HepG2 (cell line): ENCODE results near the gene ATP6V1C2. TPM values are rescaled to one million over a fixed set of nuclear protein-coding genes. Genes with fewer than 3 reads are reported as not detected.

ENCODE experiments used
- ATF1 ChIP-seq: IDR thresholded peaks from 2 replicates; pipeline ENCODE4 v1.6.1; 2016; ENCODE audit warnings: mild to moderate bottlenecking, control low read depth
- BCL3 ChIP-seq: sonication (generic); formaldehyde crosslinking; IDR thresholded peaks from 2 replicates; pipeline ENCODE4 v1.5.1; 2020; ENCODE audit warnings: mild to moderate bottlenecking, missing genetic modification reagents, moderate library complexity
- CBX1 ChIP-seq: IDR thresholded peaks from one replicate; pipeline ENCODE4 v1.6.1; 2016; ENCODE audit warnings: antibody characterized with exemption, low read depth
- CREB1 ChIP-seq, 2 experiments: fragments of 450-650 bp in 1 of 2; IDR thresholded peaks; 2 replicates each; pipeline ENCODE4 v1.6.1; 2016 to 2017; ENCODE audit warnings: control low read depth in 1 of 2, mild to moderate bottlenecking in 1 of 2, missing compliant biosample characterization in 1 of 2, missing genetic modification characterization in 1 of 2
- CREBL2 ChIP-seq: sonication (generic); formaldehyde crosslinking; IDR thresholded peaks from 2 replicates; pipeline ENCODE4 v1.8.1; 2023; ENCODE audit warnings: missing genetic modification reagents, mild to moderate bottlenecking, borderline replicate concordance
- CTCF ChIP-seq: sonication (generic); formaldehyde crosslinking; IDR thresholded peaks from 2 replicates; pipeline ENCODE4 v1.5.0; 2020; ENCODE audit warnings: mild to moderate bottlenecking, missing genetic modification reagents, moderate library complexity
- ELF4 ChIP-seq: sonication (generic); formaldehyde crosslinking; IDR thresholded peaks from 2 replicates; pipeline ENCODE4 v1.5.0; 2020; ENCODE audit warnings: missing genetic modification reagents, mild to moderate bottlenecking, moderate library complexity, borderline replicate concordance
- NR2C2 ChIP-seq: sonication (generic); formaldehyde crosslinking; IDR thresholded peaks from 2 replicates; pipeline ENCODE4 v1.4.0; 2020; ENCODE audit warnings: missing genetic modification reagents, mild to moderate bottlenecking, moderate library complexity, borderline replicate concordance
- PAWR ChIP-seq: sonication (generic); formaldehyde crosslinking; IDR thresholded peaks from 2 replicates; pipeline ENCODE4 v1.4.0; 2020; ENCODE audit warnings: missing genetic modification reagents, mild to moderate bottlenecking, borderline replicate concordance
- PAXIP1 ChIP-seq: sonication (generic); formaldehyde crosslinking; conservative IDR thresholded peaks from 2 replicates; pipeline ENCODE4 v1.4.0; 2020; ENCODE audit warnings: mild to moderate bottlenecking, missing genetic modification reagents, moderate library complexity
- USF2 ChIP-seq, 2 experiments: sonication (generic) in 1 of 2; formaldehyde crosslinking in 1 of 2; IDR thresholded peaks; 2 replicates each; pipeline versions ENCODE4 v1.5.1 to v1.6.1; 2011 to 2020; ENCODE audit warnings: borderline replicate concordance in 1 of 2, low read depth in 1 of 2, low read length in 1 of 2, mild to moderate bottlenecking in 1 of 2, missing genetic modification reagents in 1 of 2, moderate library complexity in 1 of 2
- ZFP82 ChIP-seq: sonication (generic); formaldehyde crosslinking; IDR thresholded peaks from 2 replicates; pipeline ENCODE4 v1.5.1; 2020; ENCODE audit warnings: mild to moderate bottlenecking, missing genetic modification reagents, borderline replicate concordance
- ZGPAT ChIP-seq: IDR thresholded peaks from 2 replicates; pipeline ENCODE4 v1.6.1; 2016; ENCODE audit warnings: mild to moderate bottlenecking
- ZMAT3 ChIP-seq: sonication (generic); formaldehyde crosslinking; conservative IDR thresholded peaks from 2 replicates; pipeline ENCODE4 v1.7.0; 2021; ENCODE audit warnings: missing genetic modification reagents
- ZNF263 ChIP-seq: sonication (generic); formaldehyde crosslinking; IDR thresholded peaks from 2 replicates; pipeline ENCODE4 v1.4.0; 2020; ENCODE audit warnings: missing genetic modification reagents
- ZNF644 ChIP-seq: IDR thresholded peaks from 2 replicates; pipeline ENCODE4 v1.6.1; 2016; ENCODE audit warnings: low read depth
- ZNF768 ChIP-seq: sonication (generic); formaldehyde crosslinking; IDR thresholded peaks from 2 replicates; pipeline ENCODE4 v1.4.0; 2020; ENCODE audit warnings: missing genetic modification reagents
- ZNF891 ChIP-seq: sonication (generic); formaldehyde crosslinking; IDR thresholded peaks from 2 replicates; pipeline ENCODE4 v1.5.0; 2020; ENCODE audit warnings: mild to moderate bottlenecking, missing genetic modification reagents
- polyA plus RNA-seq, 8 experiments: library from polyadenylated mRNA; depleted of rRNA in 3 of 8; stranded (reverse) in 7 of 8; unstranded in 1 of 8; fragments of >200 nt; fragmentation: Illumina TruSeq in 4 of 8; extraction: Trizol in 4 of 8; gene quantifications; 2 replicates each; pipeline versions ENCODE4 v1.2.1 to v1.2.3, GENCODE V29; 2011 to 2016; ENCODE audit warnings: low read depth in 4 of 8, missing spikeins in 1 of 8, mixed read lengths in 1 of 8; ENCODE audit not compliant: insufficient read depth in 1 of 8
- total RNA-seq, 5 experiments: library from RNA; depleted of rRNA; stranded (reverse); fragments of >200 nt; fragmentation: Illumina TruSeq; extraction: Trizol; gene quantifications; 2 replicates each; pipeline ENCODE4 v1.2.3, GENCODE V29; 2016; ENCODE audit warnings: low read depth in 1 of 5

Gene ATP6V1C2
- total and polyA plus RNA-seq, 2 of the 13 experiments (the other 11 are each of a cell fraction or from before 2014, with no cell fraction given), result 0.04 to 0.29 TPM

GRCh38 chr2:10814571-10815331 lies 93.3 kb downstream of the ATP6V1C2 start (continued):
- TF ChIP-seq CTCF (peak; percentile 57), NR2C2 (no peak), USF2 (IDR thresholded peaks at IDR 0.05; ENCODE audit: low read depth, low read length) (no peak), USF2 (CRISPR knock-in tag; IDR thresholded peaks at IDR 0.05; ENCODE audit: borderline replicate concordance) (no peak), ELF4 (CRISPR knock-in tag) (no peak), ZGPAT (CRISPR knock-in tag) (no peak; the same call in 1 of the 2 replicates), CREB1 (IDR thresholded peaks at IDR 0.05) (no peak), CREB1 (CRISPR knock-in tag; IDR thresholded peaks at IDR 0.05) (no peak), ZNF644 (no peak), BCL3 (no peak), CBX1 (no peak), PAWR (CRISPR knock-in tag) (no peak), ZNF263 (CRISPR knock-in tag) (no peak; the same call in 1 of the 2 replicates), ZNF768 (CRISPR knock-in tag) (peak; percentile 93), CREBL2 (CRISPR knock-in tag) (no peak), ZFP82 (no peak), ATF1 (CRISPR knock-in tag) (no peak), ZMAT3 (no peak), PAXIP1 (no peak), ZNF891 (no peak)
